ENCODE measurements around the gene GSTO2.

DNA sequence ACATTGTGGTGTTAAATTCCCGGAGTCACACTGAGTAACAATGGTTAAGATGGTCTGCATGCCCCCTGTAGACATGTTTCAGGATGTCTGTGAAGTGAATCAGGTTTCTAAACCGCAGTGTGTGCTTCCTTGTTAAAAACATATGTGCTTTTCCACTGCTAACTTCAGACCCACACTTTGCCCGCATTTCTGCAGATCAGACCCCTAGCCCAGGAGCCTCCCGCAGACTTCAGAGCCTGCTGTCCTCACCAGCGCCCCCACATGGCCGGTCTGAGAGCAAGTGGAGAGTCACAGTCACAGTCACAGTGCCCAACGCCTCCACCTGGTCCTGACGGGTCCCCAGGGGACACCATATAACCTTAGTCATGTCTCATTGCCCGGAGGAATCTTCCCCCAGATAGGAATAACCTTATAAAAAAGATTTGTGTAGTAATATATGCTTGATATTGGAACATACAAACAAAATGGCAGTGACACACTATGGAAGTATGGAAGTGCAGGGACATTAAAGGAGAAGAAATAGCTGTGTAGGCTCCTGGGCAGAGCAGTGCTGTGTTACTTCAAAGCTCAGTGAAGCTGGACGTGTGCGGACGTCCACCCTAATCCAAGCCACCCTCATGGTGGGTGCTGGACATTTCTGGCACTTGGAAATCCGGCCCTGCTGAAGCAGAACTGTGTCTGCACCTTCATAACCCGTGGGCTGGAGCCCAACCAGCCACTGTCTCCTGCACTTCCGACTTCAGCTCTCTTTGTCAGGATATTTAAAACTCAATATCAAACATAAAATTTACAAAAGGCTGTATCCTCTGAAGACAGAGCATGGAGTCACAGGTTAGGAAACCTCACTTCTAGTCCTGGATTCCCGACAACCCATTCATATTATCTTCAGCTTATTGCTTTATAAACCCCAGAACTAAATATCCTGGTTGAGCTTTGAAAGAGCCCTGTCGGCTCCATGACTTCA lies 29.0 kb downstream of the GSTO2 start:
- TF ChIP-seq GATA2 (IDR thresholded peaks at IDR 0.05; ENCODE audit: low read depth, low read length) (no peak), GATA3 (IDR thresholded peaks at IDR 0.05; ENCODE audit: low read depth, low read length) (no peak)
